NOMO-1 treated with DMSO at 0.1 percent for 48 hours (cell line): Measurements from ENCODE around the gene FAM168A.
A peak's percentile ranks its signal among the peaks of the same experiment; 100 is the strongest.

Experiments used
- DNase-seq: peaks from one replicate; lab custom pipeline; 2025; ENCODE audit not compliant: unreplicated experiment; lab: John Stamatoyannopoulos, UW

FAM168A gene

GRCh38 chr11:73521621-73522020 is 76.3 kb downstream of the FAM168A start:
- DNase-seq: peak; percentile 74

- peak; percentile 51 for DNase-seq
These were observed 77.4 kb downstream of the FAM168A start for GRCh38 chr11:73520353-73521061.

GRCh38 chr11:73519266-73519665 is 78.6 kb downstream of the FAM168A start:
- no peak for DNase-seq

- no peak for DNase-seq
These were observed 79.7 kb downstream of the FAM168A start for GRCh38 chr11:73518195-73518594.

GRCh38 chr11:73516080-73516479 is 81.8 kb downstream of the FAM168A start:
- no peak for DNase-seq

- DNase-seq: no peak
These were observed 84.2 kb downstream of the FAM168A start for GRCh38 chr11:73513707-73514106.

GRCh38 chr11:73510877-73511276 is 87.0 kb downstream of the FAM168A start:
- DNase-seq: no peak

GRCh38 chr11:73510106-73510505 is 87.8 kb downstream of the FAM168A start:
- DNase-seq: no peak

- DNase-seq: no peak
These were observed 88.7 kb downstream of the FAM168A start for GRCh38 chr11:73509188-73509587.

GRCh38 chr11:73508243-73509176 is 89.4 kb downstream of the FAM168A start:
- no peak for DNase-seq

GRCh38 chr11:73507086-73507485 is 90.8 kb downstream of the FAM168A start:
- DNase-seq: no peak

GRCh38 chr11:73506038-73506437 is 91.9 kb downstream of the FAM168A start:
- no peak for DNase-seq

- DNase-seq: no peak
These were observed 99.6 kb downstream of the FAM168A start for GRCh38 chr11:73498343-73498742.

GRCh38 chr11:73496134-73496533 is 101.8 kb downstream of the FAM168A start:
- DNase-seq: peak; percentile 21

GRCh38 chr11:73495731-73496130 is 102.2 kb downstream of the FAM168A start:
- DNase-seq: peak; percentile 18

- DNase-seq: no peak
These were observed 103.8 kb downstream of the FAM168A start for GRCh38 chr11:73493956-73494598.

- DNase-seq: no peak
These were observed 116.3 kb downstream of the FAM168A start for GRCh38 chr11:73481626-73482025.

GRCh38 chr11:73480677-73481076 is 117.2 kb downstream of the FAM168A start:
- peak; percentile 36 for DNase-seq

GRCh38 chr11:73478737-73479347 is 119.1 kb downstream of the FAM168A start:
- no peak for DNase-seq

GRCh38 chr11:73477518-73477917 is 120.4 kb downstream of the FAM168A start:
- DNase-seq: no peak

GRCh38 chr11:73475549-73476095 is 122.3 kb downstream of the FAM168A start:
- DNase-seq: no peak
